Mononuclear cell (primary cell): ENCODE data around the gene IGSF21. TPM values are rescaled to one million over a fixed set of nuclear protein-coding genes. Genes with fewer than 3 reads are reported as not detected.

Source experiments
- H3K27me3 ChIP-seq: 2 replicates; pipeline ENCODE4 v1.6.0; 2011; ENCODE audit warnings: low read length, control low read depth; ENCODE audit not compliant: insufficient read depth
- H3K4me1 ChIP-seq: 2 replicates; pipeline ENCODE4 v1.5.1; 2011; ENCODE audit warnings: mild to moderate bottlenecking, low read length, control low read depth; ENCODE audit not compliant: insufficient read depth
- H3K4me3 ChIP-seq: 2 replicates; pipeline ENCODE4 v1.5.1; 2011; ENCODE audit warnings: mild to moderate bottlenecking, low read length, moderate library complexity
- H3K9me3 ChIP-seq: 2 replicates; pipeline ENCODE4 v1.5.1; 2011; ENCODE audit warnings: low read depth, mild to moderate bottlenecking, control low read depth, low read length
- total RNA-seq: library from RNA; depleted of rRNA; stranded (reverse); fragments of >200 nt; gene quantifications from one replicate; pipeline ENCODE4 v1.2.3, GENCODE V29; 2012

IGSF21 gene
- total RNA-seq, 1 donor, result not detected

GRCh38 chr1:18211764-18212163, 104.2 kb downstream of the IGSF21 start:
- H3K9me3 ChIP-seq, result no peaks in the 10 kb centered on the region

GRCh38 chr1:18217398-18218043, 109.9 kb downstream of the IGSF21 start:
- H3K9me3 ChIP-seq, result no peaks in the 10 kb centered on the region
- H3K4me3 ChIP-seq, result no peak overlapping the region
- no peaks in the 10 kb centered on the region for H3K4me1 ChIP-seq
- no peaks in the 10 kb centered on the region for H3K27me3 ChIP-seq

More at GRCh38 chr1:18211764-18212163, 104.2 kb downstream of the IGSF21 start:
- Histone ChIP-seq H3K27me3 (no peaks in the 10 kb centered on the region), H3K4me3 (no peak overlapping the region), H3K4me1 (no peaks in the 10 kb centered on the region)

GRCh38 chr1:18229625-18230024, 122.0 kb downstream of the IGSF21 start:
- H3K4me3 ChIP-seq, result no peak overlapping the region
- H3K9me3 ChIP-seq, result peaks cover 8% of the 10 kb centered on the region
- H3K4me1 ChIP-seq, result no peaks in the 10 kb centered on the region
- H3K27me3 ChIP-seq, result no peaks in the 10 kb centered on the region

GRCh38 chr1:18230321-18230720, 122.7 kb downstream of the IGSF21 start:
- Histone ChIP-seq H3K9me3 (peaks cover 8% of the 10 kb centered on the region), H3K4me1 (no peaks in the 10 kb centered on the region), H3K27me3 (no peaks in the 10 kb centered on the region), H3K4me3 (no peak overlapping the region)

- no peak overlapping the region for H3K4me3 ChIP-seq
- H3K27me3 ChIP-seq, result no peaks in the 10 kb centered on the region
- H3K4me1 ChIP-seq, result no peaks in the 10 kb centered on the region
- peaks cover 8% of the 10 kb centered on the region for H3K9me3 ChIP-seq
These were observed 123.2 kb downstream of the IGSF21 start for GRCh38 chr1:18230840-18231239.

GRCh38 chr1:18232052-18232451, 124.5 kb downstream of the IGSF21 start:
- H3K4me1 ChIP-seq, result no peaks in the 10 kb centered on the region

GRCh38 chr1:18233176-18233864, 125.7 kb downstream of the IGSF21 start:
- Histone ChIP-seq H3K4me1 (no peaks in the 10 kb centered on the region), H3K4me3 (no peak overlapping the region), H3K27me3 (no peaks in the 10 kb centered on the region), H3K9me3 (peaks cover 8% of the 10 kb centered on the region)

More at GRCh38 chr1:18232052-18232451, 124.5 kb downstream of the IGSF21 start:
- Histone ChIP-seq H3K4me3 (no peak overlapping the region), H3K27me3 (no peaks in the 10 kb centered on the region), H3K9me3 (peaks cover 8% of the 10 kb centered on the region)

- Histone ChIP-seq H3K27me3 (no peaks in the 10 kb centered on the region), H3K4me3 (no peak overlapping the region), H3K9me3 (peaks cover 8% of the 10 kb centered on the region), H3K4me1 (no peaks in the 10 kb centered on the region)
These were observed 127.2 kb downstream of the IGSF21 start for GRCh38 chr1:18234790-18235242.

GRCh38 chr1:18237371-18237770, 129.8 kb downstream of the IGSF21 start:
- Histone ChIP-seq H3K4me3 (no peak overlapping the region), H3K27me3 (no peaks in the 10 kb centered on the region), H3K9me3 (no peaks in the 10 kb centered on the region), H3K4me1 (no peaks in the 10 kb centered on the region)

- Histone ChIP-seq H3K4me1 (no peaks in the 10 kb centered on the region), H3K9me3 (no peaks in the 10 kb centered on the region), H3K27me3 (no peaks in the 10 kb centered on the region), H3K4me3 (no peak overlapping the region)
These were observed 130.6 kb downstream of the IGSF21 start for GRCh38 chr1:18238190-18238589.

GRCh38 chr1:18239671-18240070, 132.1 kb downstream of the IGSF21 start:
- no peaks in the 10 kb centered on the region for H3K4me1 ChIP-seq
- H3K4me3 ChIP-seq, result no peak overlapping the region
- H3K27me3 ChIP-seq, result no peaks in the 10 kb centered on the region
- no peaks in the 10 kb centered on the region for H3K9me3 ChIP-seq

- no peak overlapping the region for H3K4me3 ChIP-seq
- H3K27me3 ChIP-seq, result no peaks in the 10 kb centered on the region
- H3K4me1 ChIP-seq, result no peaks in the 10 kb centered on the region
- H3K9me3 ChIP-seq, result no peaks in the 10 kb centered on the region
These were observed 133.3 kb downstream of the IGSF21 start for GRCh38 chr1:18240906-18241305.

GRCh38 chr1:18241891-18242290, 134.3 kb downstream of the IGSF21 start:
- Histone ChIP-seq H3K9me3 (no peaks in the 10 kb centered on the region), H3K27me3 (no peaks in the 10 kb centered on the region), H3K4me1 (no peaks in the 10 kb centered on the region), H3K4me3 (no peak overlapping the region)

- Histone ChIP-seq H3K4me3 (no peak overlapping the region), H3K9me3 (no peaks in the 10 kb centered on the region)
These were observed 136.0 kb downstream of the IGSF21 start for GRCh38 chr1:18243503-18244175.

GRCh38 chr1:18244762-18245161, 137.2 kb downstream of the IGSF21 start:
- H3K9me3 ChIP-seq, result no peaks in the 10 kb centered on the region
- H3K4me1 ChIP-seq, result no peaks in the 10 kb centered on the region
- no peak overlapping the region for H3K4me3 ChIP-seq
- no peaks in the 10 kb centered on the region for H3K27me3 ChIP-seq

More at GRCh38 chr1:18243503-18244175, 136.0 kb downstream of the IGSF21 start:
- H3K27me3 ChIP-seq, result no peaks in the 10 kb centered on the region
- no peaks in the 10 kb centered on the region for H3K4me1 ChIP-seq
